Sigmoid colon (tissue), 4 donors: Measurements from ENCODE around the gene ACTR3.

Experiments used
- CTCF ChIP-seq, 4 experiments: fragments of 450-650 bp in 3 of 4; fragments of 200-600 bp in 1 of 4; IDR thresholded peaks; one replicate each; pipeline ENCODE4 v1.5.1; 2016 to 2019; ENCODE audit warnings: antibody characterized with exemption in 4 of 4, mild to moderate bottlenecking in 3 of 4, moderate library complexity in 2 of 4
- POLR2A ChIP-seq, 2 donors: fragments of 450-650 bp; IDR thresholded peaks; one replicate each; pipeline ENCODE4 v1.6.1; 2016; ENCODE audit warnings: antibody characterized with exemption in 2 of 2, mild to moderate bottlenecking in 2 of 2, moderate library complexity in 2 of 2
- POLR2AphosphoS5 ChIP-seq, 4 donors: sonication (generic); formaldehyde crosslinking; IDR thresholded peaks; one replicate each; pipeline ENCODE4 v1.6.1; 2017; ENCODE audit warnings: antibody characterized with exemption in 4 of 4

GRCh38 chr2:113922784-113923183 lies 32.9 kb downstream of the ACTR3 start:
- TF ChIP-seq CTCF (IDR thresholded peaks at IDR 0.05) (no peak), POLR2AphosphoS5 (IDR thresholded peaks at IDR 0.05) (no peak), POLR2A (IDR thresholded peaks at IDR 0.05) (no peak)
